GM12878 (cell line): Measurements from ENCODE around the gene GPR153. TPM values are rescaled to one million over a fixed set of nuclear protein-coding genes. Genes with fewer than 3 reads are reported as not detected.

Experiments
- ATAC-seq: fragments of 200-7000 bp; cut with Tn5 transposase; 3 replicates; pipeline ENCODE4 v1.9.1; 2020; ENCODE audit warnings: mild to moderate bottlenecking, moderate library complexity
- BruUV-seq: library from RNA; stranded (reverse); fragments of 400-500 nt; replicated peaks from 2 replicates; lab custom pipeline; 2021; lab: Mats Ljungman, UMichigan
- CTCF ChIA-PET: fragments of 300-600 bp; sonication (Branson Sonifier 250); formaldehyde crosslinking; extraction: SDS; loops from one replicate; lab custom pipeline; 2021; ENCODE audit warnings: inconsistent platforms; lab: Yijun Ruan, JAX
- POLR2A ChIA-PET: fragments of 350-600 bp; formaldehyde crosslinking; extraction: SDS; loops from one replicate; lab custom pipeline; 2021; ENCODE audit warnings: inconsistent platforms; lab: Charles Lee
- RAD21 ChIA-PET: fragments of 300-600 bp; sonication (Branson Sonifier 250); formaldehyde crosslinking; loops from one replicate; lab custom pipeline; 2023; ENCODE audit warnings: antibody characterized with exemption; ENCODE audit not compliant: unreplicated experiment; lab: Charles Lee
- SMC1A ChIA-PET: fragments of 300-600 bp; sonication (Branson Sonifier 250); formaldehyde crosslinking; loops from one replicate; lab custom pipeline; 2023; ENCODE audit not compliant: unreplicated experiment, uncharacterized antibody; lab: Charles Lee
- DNase-seq: peaks from one replicate; pipeline ENCODE4 v3.0.0-alpha.2; 2011; ENCODE audit warnings: low read depth, low spot score
- FAIRE-seq: peaks from 3 replicates; lab custom pipeline; 2011; peaks lifted over from hg19 to GRCh38; lab: Jason Lieb, UNC
- H2AFZ ChIP-seq: 2 replicates; pipeline ENCODE4 v1.6.0; 2011; ENCODE audit warnings: low read depth, low read length, control low read depth; ENCODE audit not compliant: control insufficient read depth
- H3K27ac ChIP-seq: 2 replicates; pipeline ENCODE4 v1.5.1; 2011; ENCODE audit warnings: control low read depth; ENCODE audit not compliant: control insufficient read depth, insufficient read depth
- H3K27me3 ChIP-seq, 2 experiments: replicated peaks in 1 of 2; 2 replicates each; pipeline versions ENCODE4 v1.6.0 to v1.6.1; 2011; ENCODE audit warnings: low read length in 1 of 2; ENCODE audit not compliant: control insufficient read depth in 2 of 2, insufficient read depth in 2 of 2
- H3K36me3 ChIP-seq, 2 experiments: 2 replicates each; pipeline ENCODE4 v1.5.1; 2011; ENCODE audit warnings: low read length in 1 of 2; ENCODE audit not compliant: control insufficient read depth in 2 of 2, insufficient read depth in 2 of 2
- H3K4me1 ChIP-seq: 2 replicates; pipeline ENCODE4 v1.6.1; 2011; ENCODE audit warnings: mild to moderate bottlenecking, low read length, moderate library complexity, mixed read lengths; ENCODE audit not compliant: control insufficient read depth, insufficient read depth
- H3K4me2 ChIP-seq: 2 replicates; pipeline ENCODE4 v1.6.0; 2011; ENCODE audit warnings: control low read depth; ENCODE audit not compliant: control insufficient read depth, insufficient read depth
- H3K4me3 ChIP-seq: fragments of 200-600 bp; sonication (generic); 2 replicates; pipeline ENCODE4 v1.5.1; 2016
- H3K79me2 ChIP-seq: 2 replicates; pipeline ENCODE4 v1.6.0; 2011; ENCODE audit warnings: low read length; ENCODE audit not compliant: control insufficient read depth, insufficient read depth
- H3K9ac ChIP-seq: 2 replicates; pipeline ENCODE4 v1.8.0; 2011; ENCODE audit warnings: low read length, control low read depth, mixed read lengths; ENCODE audit not compliant: control insufficient read depth, insufficient read depth
- H3K9me3 ChIP-seq: replicated peaks from 3 replicates; pipeline ENCODE4 v1.5.1; 2011; ENCODE audit warnings: mild to moderate bottlenecking, low read length; ENCODE audit not compliant: control insufficient read depth, insufficient read depth
- H4K20me1 ChIP-seq: 2 replicates; pipeline ENCODE4 v1.6.0; 2011; ENCODE audit not compliant: control insufficient read depth, insufficient read depth
- BACH1 ChIP-seq: fragments of 450-650 bp; IDR thresholded peaks from 2 replicates; pipeline ENCODE4 v1.6.1; 2017; ENCODE audit warnings: mild to moderate bottlenecking, borderline replicate concordance
- EZH2 ChIP-seq: IDR thresholded peaks from 2 replicates; pipeline ENCODE4 v1.6.1; 2012; ENCODE audit warnings: low read depth, mild to moderate bottlenecking, control low read depth, inconsistent platforms, low read length, borderline replicate concordance; ENCODE audit not compliant: control insufficient read depth
- FOXM1 ChIP-seq: IDR thresholded peaks from 2 replicates; pipeline ENCODE4 v1.6.1; 2012; ENCODE audit warnings: low read depth, mild to moderate bottlenecking, inconsistent platforms, low read length, moderate library complexity
- JUND ChIP-seq: IDR thresholded peaks from 2 replicates; pipeline ENCODE4 v1.6.1; 2012; ENCODE audit warnings: low read depth, mild to moderate bottlenecking, low read length, improper control_type of control experiment, moderate library complexity
- MEF2A ChIP-seq: IDR thresholded peaks from 2 replicates; pipeline ENCODE4 v1.6.1; 2011; ENCODE audit warnings: low read depth, mild to moderate bottlenecking, low read length, moderate library complexity; ENCODE audit not compliant: insufficient read depth
- MTA3 ChIP-seq: IDR thresholded peaks from 2 replicates; pipeline ENCODE4 v1.6.1; 2012; ENCODE audit warnings: low read length, inconsistent platforms, borderline replicate concordance
- PAX5 ChIP-seq: IDR thresholded peaks from 2 replicates; pipeline ENCODE4 v1.6.1; 2011; ENCODE audit warnings: low read depth, low read length, borderline replicate concordance
- POLR2AphosphoS2 ChIP-seq: IDR thresholded peaks from 2 replicates; pipeline ENCODE4 v1.6.1; 2011; ENCODE audit warnings: low read depth, mild to moderate bottlenecking, low read length, improper control_type of control experiment, moderate library complexity
- SMARCA5 ChIP-seq: fragments of 450-650 bp; IDR thresholded peaks from 2 replicates; pipeline ENCODE4 v1.6.1; 2017; ENCODE audit warnings: mild to moderate bottlenecking
- SMC3 ChIP-seq: IDR thresholded peaks from 2 replicates; pipeline ENCODE4 v1.6.1; 2011; ENCODE audit warnings: low read length, improper control_type of control experiment, borderline replicate concordance
- SPI1 ChIP-seq: IDR thresholded peaks from 2 replicates; pipeline ENCODE4 v1.6.1; 2011; ENCODE audit warnings: low read depth, mild to moderate bottlenecking, low read length, moderate library complexity, borderline replicate concordance; ENCODE audit not compliant: insufficient read depth
- TAF1 ChIP-seq: IDR thresholded peaks from 2 replicates; pipeline ENCODE4 v1.6.1; 2011; ENCODE audit warnings: mild to moderate bottlenecking, low read depth, low read length, borderline replicate concordance
- WGBS: methylation state at CpG from one replicate; pipeline ENCODE4 v1.1.6; 2016; ENCODE audit warnings: low lambda C conversion rate; ENCODE audit not compliant: insufficient replicate concordance, insufficient coverage; ENCODE audit errors: missing lambda C conversion rate; 5-methylcytosine and 5-hydroxymethylcytosine counted together
- in situ Hi-C: fragments of 300-500 bp; cut with MboI; formaldehyde crosslinking; loops from 9 replicates; pipeline ENCODE4 v1.14.3; 2018; ENCODE audit warnings: mixed read lengths
- intact Hi-C: fragments of 100-400 bp; cut with micrococcal nuclease; formaldehyde crosslinking; loops from one replicate; pipeline ENCODE4 v1.14.2; 2022; ENCODE audit not compliant: unreplicated experiment
- polyA plus RNA-seq, 11 experiments: library from polyadenylated mRNA; depleted of rRNA in 4 of 11; unstranded in 6 of 11; stranded (reverse) in 5 of 11; fragments of >200 nt; fragmentation: Nextera tagmentation in 4 of 11; fragmentation: Illumina TruSeq in 1 of 11; extraction: Ambion mirVana in 4 of 11; extraction: Trizol in 1 of 11; gene quantifications; 1 replicate in 1 of 11; 2 replicates in 10 of 11; pipeline versions ENCODE4 v1.2.1 to v1.2.3, GENCODE V29; 2011 to 2016; ENCODE audit warnings: inconsistent platforms in 2 of 11, missing spikeins in 2 of 11, low read depth in 1 of 11
- total RNA-seq, 4 experiments: library from RNA; depleted of rRNA in 3 of 4; stranded (reverse); fragments of >200 nt in 3 of 4; fragmentation: Illumina TruSeq in 1 of 4; extraction: Trizol in 1 of 4; gene quantifications; 2 replicates each; pipeline versions ENCODE4 v1.2.1 to v1.2.3, GENCODE V29; 2013 to 2021

The GPR153 gene
- total and polyA plus RNA-seq, 10 of the 15 experiments (the other 5 are each of a cell fraction or from before 2014, with no cell fraction given), result 0.04 to 2.2 (median 0.54) TPM

DNA sequence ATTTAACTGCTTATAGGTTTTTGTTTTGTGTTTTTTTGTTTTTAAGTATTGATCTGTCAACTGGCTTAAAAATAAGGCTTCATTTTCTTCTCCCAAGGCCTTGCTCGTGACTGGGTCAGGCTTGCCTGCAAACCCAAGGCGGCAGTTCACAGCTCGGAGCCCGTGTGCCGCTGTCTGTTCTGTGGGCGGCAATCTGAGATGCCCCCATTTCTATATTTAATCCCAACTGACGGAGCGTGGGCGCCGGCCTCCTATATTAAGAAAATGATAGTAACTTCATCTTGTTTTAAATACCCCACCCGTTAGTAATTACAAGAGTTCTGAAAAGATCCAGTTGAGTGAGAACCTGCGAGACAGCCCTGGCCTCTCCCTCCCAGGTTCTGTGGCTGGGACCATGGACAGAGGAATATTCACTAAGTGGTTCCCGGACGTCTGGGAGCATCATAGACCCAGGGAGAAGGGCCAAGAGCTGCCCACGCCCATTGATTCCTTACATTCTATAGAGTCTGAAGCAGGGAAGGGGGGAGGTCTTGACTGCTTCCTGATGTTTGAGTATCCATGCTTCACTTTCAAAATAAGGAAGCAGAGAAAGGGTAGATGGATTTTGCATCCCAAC is 42.6 kb upstream of the GPR153 start:
- FAIRE-seq (no peak), ATAC-seq (no peak)
- intact Hi-C loops, result no loop called here
- Histone ChIP-seq H4K20me1 (no peaks in the 10 kb centered on the region), H3K4me2 (no peak overlapping the region), H3K27me3 (no peaks in the 10 kb centered on the region), H3K27ac (no peak overlapping the region), H3K36me3 (peaks cover 0 to 3% of the 10 kb centered on the region in 2 experiments; a peak in 3 of 4 replicates), H3K9me3 (no peaks in the 10 kb centered on the region; the same call in 2 of the 3 replicates), H2AFZ (no peak overlapping the region), H3K9ac (no peak overlapping the region), H3K79me2 (no peaks in the 10 kb centered on the region)
- ChIA-PET CTCF (no interaction called here), RAD21 (no interaction called here), SMC1A (no interaction called here), POLR2A (no interaction called here)
- no TSS peak for BruUV-seq
- TF ChIP-seq MTA3 (no peak), SPI1 (no peak), POLR2AphosphoS2 (no peak), SMC3 (no peak), MEF2A (no peak), EZH2 (no peak), PAX5 (no peak), BACH1 (no peak), TAF1 (no peak), SMARCA5 (no peak), JUND (no peak), FOXM1 (no peak)
- TF ChIP-seq, all 136 proteins: peak for 0
- no peak for DNase-seq
- in situ Hi-C loops, result no loop called here
- 34% methylated on average over 15 of the region's 15 CpGs for WGBS
- H3K4me1 ChIP-seq, result peaks cover 4% of the 10 kb centered on the region; the same call in 1 of the 2 replicates
- H3K4me3 ChIP-seq, result no peak overlapping the region
